ENCODE results near the gene ROR1.

GRCh38 chr1:64004451-64005025, 230.7 kb downstream of the ROR1 start:
- TF ChIP-seq, protein P1, sequence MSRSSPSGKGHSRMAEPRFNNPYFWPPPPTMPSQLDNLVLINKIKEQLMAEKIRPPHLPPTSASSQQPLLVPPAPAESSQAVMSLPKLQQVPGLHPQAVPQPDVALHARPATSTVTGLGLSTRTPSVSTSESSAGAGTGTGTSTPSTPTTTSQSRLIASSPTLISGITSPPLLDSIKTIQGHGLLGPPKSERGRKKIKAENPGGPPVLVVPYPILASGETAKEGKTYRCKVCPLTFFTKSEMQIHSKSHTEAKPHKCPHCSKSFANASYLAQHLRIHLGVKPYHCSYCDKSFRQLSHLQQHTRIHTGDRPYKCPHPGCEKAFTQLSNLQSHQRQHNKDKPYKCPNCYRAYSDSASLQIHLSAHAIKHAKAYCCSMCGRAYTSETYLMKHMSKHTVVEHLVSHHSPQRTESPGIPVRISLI (tag by site-specific recombination; IDR thresholded peaks at IDR 0.05) = no peak
- TF ChIP-seq FEZF1 (tag by site-specific recombination; IDR thresholded peaks at IDR 0.05) (no peak), KLF7 (tag by site-specific recombination; IDR thresholded peaks at IDR 0.05; ENCODE audit: borderline replicate concordance) (no peak)

Data from HEK293 (cell line).